GM21717 (cell line): ENCODE data around the gene DNAJB2.
A peak's percentile ranks its signal among the peaks of the same experiment; 100 is the strongest.
"Not testable (repeated sequence)": the region's sequence is repeated elsewhere in the genome, so short reads cannot be mapped to it uniquely, and the experiment has no call there.

Experiments
- ATAC-seq: cut with Tn5 transposase; IDR thresholded peaks from one replicate; pipeline ENCODE4 v1.9.1; 2021; ENCODE audit warnings: mild to moderate bottlenecking, moderate library complexity; ENCODE audit not compliant: unreplicated experiment

DNAJB2 gene

GRCh38 chr2:219284501-219285372, 5.6 kb downstream of the DNAJB2 start:
- no peak for ATAC-seq

GRCh38 chr2:219285373-219285735, 6.2 kb downstream of the DNAJB2 start:
- ATAC-seq = no peak

GRCh38 chr2:219285894-219286425, 6.8 kb downstream of the DNAJB2 start:
- ATAC-seq = no peak

DNA sequence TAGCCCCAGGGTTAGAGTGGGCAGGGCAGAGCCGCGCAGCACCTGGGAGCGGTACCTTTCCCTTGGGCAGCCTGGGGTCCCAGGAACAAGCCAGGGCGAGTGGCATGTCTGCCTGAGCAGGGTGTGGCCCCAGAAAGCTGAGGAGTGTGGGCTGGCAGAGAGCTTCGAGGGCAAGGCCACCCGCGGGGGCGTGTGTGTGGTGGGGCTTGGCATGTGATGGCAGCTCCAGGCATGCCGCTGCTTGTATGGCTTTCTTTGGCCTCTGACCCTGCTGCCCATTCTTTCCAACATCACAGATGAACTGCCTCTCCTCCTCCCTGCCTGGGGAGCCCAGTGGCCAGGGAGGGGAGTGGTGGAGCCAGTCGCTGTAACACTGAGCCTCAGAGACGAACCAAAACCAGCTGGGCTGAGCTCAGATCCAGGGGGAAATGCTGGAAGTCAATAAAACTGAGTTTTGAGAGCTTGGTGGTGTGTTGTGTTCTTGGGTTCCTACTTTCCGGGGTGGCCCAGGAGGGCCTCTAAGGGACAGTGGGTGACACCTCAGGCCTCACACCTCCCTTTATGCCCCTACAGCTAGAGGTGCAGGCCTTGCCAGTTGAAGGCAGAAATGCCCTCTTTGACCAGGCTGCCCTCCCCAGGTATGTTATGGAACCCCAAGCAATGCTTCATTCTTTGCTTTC, 7.4 kb downstream of the DNAJB2 start:
- ATAC-seq = no peak

DNA sequence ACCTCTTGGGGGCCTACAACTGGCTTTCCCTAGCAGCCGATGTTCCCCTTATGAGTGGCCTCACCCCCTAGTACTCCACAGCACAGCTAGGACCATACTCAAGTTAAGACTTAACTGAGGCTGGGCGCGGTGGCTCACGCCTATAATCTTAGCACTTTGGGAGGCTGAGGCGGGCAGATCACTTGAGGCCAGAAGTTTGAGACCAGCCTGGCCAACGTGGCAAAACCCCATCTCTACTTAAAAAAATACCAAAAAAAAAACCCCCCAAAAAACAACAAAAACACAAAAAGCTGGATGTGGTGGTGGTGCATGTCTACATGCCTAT, 7.9 kb downstream of the DNAJB2 start:
- ATAC-seq = not testable (repeated sequence)

GRCh38 chr2:219287580-219288265, 8.6 kb downstream of the DNAJB2 start:
- ATAC-seq = no peak

DNA sequence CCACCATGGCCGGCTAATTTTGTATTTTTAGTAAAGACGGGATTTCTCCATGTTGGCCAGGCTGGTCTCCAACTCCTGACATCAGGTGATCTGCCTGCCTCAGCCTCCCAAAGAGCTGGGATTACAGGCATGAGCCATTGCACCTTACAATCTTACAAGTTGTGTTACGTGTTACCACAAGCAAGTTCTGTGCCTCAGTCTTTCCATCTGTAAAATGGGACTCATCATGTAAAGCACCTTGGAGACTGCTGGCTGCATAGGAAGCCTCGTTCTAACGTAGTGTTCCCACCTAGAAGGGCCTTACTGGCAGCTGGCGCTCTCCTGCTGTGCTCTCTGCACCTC, 10.0 kb downstream of the DNAJB2 start:
- ATAC-seq = no peak

- no peak for ATAC-seq
These were observed 10.6 kb downstream of the DNAJB2 start for GRCh38 chr2:219289537-219290361.

GRCh38 chr2:219290381-219291171, 11.4 kb downstream of the DNAJB2 start:
- ATAC-seq = no peak

DNA sequence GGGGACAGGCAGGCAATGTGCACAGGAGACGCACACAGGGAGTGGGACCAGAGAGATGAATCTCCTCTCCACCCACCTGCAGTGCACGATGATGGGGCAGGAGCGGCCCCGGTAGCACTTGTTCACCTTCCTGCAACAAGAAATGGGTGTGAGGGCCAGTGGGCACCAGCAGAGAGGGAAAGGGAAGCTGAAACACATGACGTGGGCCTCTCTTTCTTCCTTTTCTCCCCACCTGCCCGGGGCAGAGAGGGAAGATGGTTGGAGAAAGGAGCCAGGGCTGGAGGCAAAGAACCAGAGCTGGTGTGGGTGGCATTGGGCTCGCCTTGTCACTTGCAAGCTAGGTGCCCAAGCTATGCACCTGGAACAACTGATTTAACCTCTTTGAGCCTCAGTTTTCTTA, 12.2 kb downstream of the DNAJB2 start:
- ATAC-seq = no peak

GRCh38 chr2:219291910-219292490, 12.8 kb downstream of the DNAJB2 start:
- no peak for ATAC-seq

DNA sequence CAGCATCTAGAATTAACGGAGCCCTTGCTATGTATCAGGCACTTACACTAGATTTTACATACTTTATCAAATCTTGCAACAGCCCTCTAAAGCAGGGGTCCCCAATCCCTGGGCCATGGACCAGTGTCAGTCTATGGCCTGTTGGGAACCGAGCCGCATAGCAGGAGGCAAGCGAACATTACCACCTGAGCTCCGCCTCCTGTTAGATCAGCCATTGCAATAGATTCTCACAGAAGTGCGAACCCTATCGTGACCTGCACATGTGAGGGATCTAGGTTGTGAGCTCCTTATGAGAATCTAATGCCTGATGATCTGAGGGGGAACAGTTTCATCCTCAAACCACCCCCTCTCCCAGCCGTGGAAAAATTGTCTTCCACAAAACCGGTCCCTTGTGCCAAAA, 13.4 kb downstream of the DNAJB2 start:
- no peak for ATAC-seq

DNA sequence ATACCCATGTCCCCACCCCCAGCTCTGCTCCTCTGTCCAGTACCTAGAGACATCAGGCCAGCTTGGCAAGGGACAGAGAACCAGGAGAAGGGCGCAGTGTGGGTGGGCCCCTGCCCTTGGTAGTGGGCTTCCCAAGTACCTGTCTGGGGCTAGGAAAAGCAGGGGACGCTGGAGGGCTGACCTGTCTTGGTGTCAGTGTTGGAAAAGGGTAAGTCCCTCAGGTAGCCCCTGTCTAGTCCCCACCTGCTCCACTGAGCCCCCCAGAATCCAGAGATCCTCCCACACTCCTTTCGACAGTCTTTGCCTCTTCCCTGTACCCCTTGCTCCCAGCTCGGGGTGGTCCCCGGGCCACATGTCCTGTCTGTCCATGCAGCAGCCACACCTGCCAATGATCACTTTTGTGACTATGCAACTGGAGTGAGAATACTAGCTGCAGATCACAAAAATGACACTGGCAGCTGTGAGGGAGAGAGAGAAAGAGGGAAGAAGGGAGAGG, 14.6 kb downstream of the DNAJB2 start:
- ATAC-seq = no peak

- peak; percentile 87 for ATAC-seq
These were observed 15.5 kb downstream of the DNAJB2 start for GRCh38 chr2:219294356-219295351.

GRCh38 chr2:219296142-219296541, 17.0 kb downstream of the DNAJB2 start:
- no peak for ATAC-seq

GRCh38 chr2:219296631-219297391, 17.6 kb downstream of the DNAJB2 start:
- ATAC-seq = no peak

- ATAC-seq = no peak
These were observed 18.7 kb downstream of the DNAJB2 start for GRCh38 chr2:219297766-219298456.
